Osteocyte (in vitro differentiated cells): ENCODE data around the gene SV2B. TPM values are rescaled to one million over a fixed set of nuclear protein-coding genes. Genes with fewer than 3 reads are reported as not detected.

ENCODE experiments used
- DNase-seq: peaks from one replicate; pipeline ENCODE4 v3.0.0; 2021; ENCODE audit warnings: mixed read lengths; ENCODE audit not compliant: unreplicated experiment; ENCODE audit errors: extremely low spot score
- H3K27ac Mint-ChIP-seq: one replicate; pipeline ENCODE4 v1.8.0; 2021; ENCODE audit warnings: mild to moderate bottlenecking, mixed read lengths; ENCODE audit not compliant: unreplicated experiment
- H3K27me3 Mint-ChIP-seq: one replicate; pipeline ENCODE4 v1.8.0; 2021; ENCODE audit warnings: mixed read lengths; ENCODE audit not compliant: unreplicated experiment
- H3K36me3 Mint-ChIP-seq: one replicate; pipeline ENCODE4 v1.8.0; 2021; ENCODE audit warnings: mixed read lengths; ENCODE audit not compliant: unreplicated experiment
- H3K4me1 Mint-ChIP-seq: one replicate; pipeline ENCODE4 v1.8.0; 2021; ENCODE audit warnings: mixed read lengths; ENCODE audit not compliant: unreplicated experiment
- H3K4me3 Mint-ChIP-seq: one replicate; pipeline ENCODE4 v1.8.0; 2021; ENCODE audit warnings: mild to moderate bottlenecking, moderate library complexity, mixed read lengths; ENCODE audit not compliant: unreplicated experiment
- H3K9me3 Mint-ChIP-seq: one replicate; pipeline ENCODE4 v1.8.0; 2021; ENCODE audit warnings: mixed read lengths; ENCODE audit not compliant: unreplicated experiment
- total RNA-seq: library from RNA; stranded (reverse); gene quantifications from 2 replicates; pipeline ENCODE4 v1.2.1, GENCODE V29; 2021
- TF ChIP-seq, protein P1 (sequence below): fragments of 200-600 bp; sonication (generic); IDR thresholded peaks from 2 replicates; pipeline ENCODE4 v1.5.0; 2021; ENCODE audit warnings: antibody characterized with exemption, mild to moderate bottlenecking, moderate library complexity

Gene SV2B
- total RNA-seq, 1 donor from 2014 or later = not detected

DNA sequence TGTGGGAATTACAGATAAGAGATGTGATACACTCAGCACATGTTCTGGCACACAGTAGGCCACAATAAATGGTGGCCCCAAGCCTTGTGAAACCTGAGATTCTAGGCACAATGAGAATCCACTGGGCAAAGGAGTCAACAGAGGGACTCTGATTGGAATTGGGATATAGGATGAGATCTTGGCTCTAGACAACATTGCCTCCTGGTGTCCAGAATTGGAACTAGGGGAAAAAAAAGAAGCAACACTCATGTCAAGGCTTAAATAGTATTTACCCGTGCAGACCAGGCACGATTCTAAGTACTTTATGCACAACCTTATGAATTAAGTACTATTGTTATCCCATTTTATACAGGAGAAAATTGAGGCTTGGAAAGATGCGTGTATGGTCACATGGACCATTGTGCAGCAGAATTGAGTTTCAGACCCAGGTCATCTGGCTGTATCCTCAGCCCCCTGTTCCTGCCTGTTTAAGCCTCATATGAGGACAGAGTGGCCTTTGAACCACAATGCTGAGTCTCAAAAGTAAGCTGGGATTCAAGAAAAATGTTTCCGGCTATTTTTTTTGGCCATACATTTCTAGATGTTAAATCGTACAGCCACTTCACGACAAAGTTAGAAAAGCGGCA is 124.8 kb downstream of the SV2B start:
- Mint-ChIP-seq H3K27me3 (no peaks in the 10 kb centered on the region), H3K4me3 (no peak overlapping the region), H3K27ac (no peak overlapping the region), H3K4me1 (no peaks in the 10 kb centered on the region), H3K36me3 (no peaks in the 10 kb centered on the region), H3K9me3 (no peaks in the 10 kb centered on the region)
- no peak for DNase-seq
- TF ChIP-seq, protein P1, sequence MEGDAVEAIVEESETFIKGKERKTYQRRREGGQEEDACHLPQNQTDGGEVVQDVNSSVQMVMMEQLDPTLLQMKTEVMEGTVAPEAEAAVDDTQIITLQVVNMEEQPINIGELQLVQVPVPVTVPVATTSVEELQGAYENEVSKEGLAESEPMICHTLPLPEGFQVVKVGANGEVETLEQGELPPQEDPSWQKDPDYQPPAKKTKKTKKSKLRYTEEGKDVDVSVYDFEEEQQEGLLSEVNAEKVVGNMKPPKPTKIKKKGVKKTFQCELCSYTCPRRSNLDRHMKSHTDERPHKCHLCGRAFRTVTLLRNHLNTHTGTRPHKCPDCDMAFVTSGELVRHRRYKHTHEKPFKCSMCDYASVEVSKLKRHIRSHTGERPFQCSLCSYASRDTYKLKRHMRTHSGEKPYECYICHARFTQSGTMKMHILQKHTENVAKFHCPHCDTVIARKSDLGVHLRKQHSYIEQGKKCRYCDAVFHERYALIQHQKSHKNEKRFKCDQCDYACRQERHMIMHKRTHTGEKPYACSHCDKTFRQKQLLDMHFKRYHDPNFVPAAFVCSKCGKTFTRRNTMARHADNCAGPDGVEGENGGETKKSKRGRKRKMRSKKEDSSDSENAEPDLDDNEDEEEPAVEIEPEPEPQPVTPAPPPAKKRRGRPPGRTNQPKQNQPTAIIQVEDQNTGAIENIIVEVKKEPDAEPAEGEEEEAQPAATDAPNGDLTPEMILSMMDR = peak; percentile 49

DNA sequence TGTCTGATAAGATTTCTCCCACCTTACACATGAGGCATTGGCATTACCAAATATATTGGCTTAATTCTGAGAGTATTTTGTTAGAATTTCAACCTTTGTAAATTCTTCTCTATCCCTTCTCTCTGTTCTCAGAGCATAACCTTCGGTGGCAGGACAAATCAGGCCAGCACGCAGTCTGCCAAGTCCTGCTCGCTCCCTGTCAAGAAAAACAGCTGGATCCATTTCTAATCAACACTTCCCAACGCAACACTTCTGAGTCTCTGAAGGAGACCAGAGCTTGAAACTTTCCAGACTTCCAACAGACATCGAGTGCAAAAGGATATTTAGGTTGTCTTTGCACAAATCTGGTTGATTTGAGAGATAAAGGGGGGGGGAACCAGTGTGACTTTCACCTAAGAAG is 125.7 kb downstream of the SV2B start:
- no peak for DNase-seq
- no peaks in the 10 kb centered on the region for H3K36me3 Mint-ChIP-seq
- H3K27ac Mint-ChIP-seq = no peak overlapping the region
- no peaks in the 10 kb centered on the region for H3K9me3 Mint-ChIP-seq
- H3K4me3 Mint-ChIP-seq = no peak overlapping the region
- TF ChIP-seq, protein P1 = no peak
- no peaks in the 10 kb centered on the region for H3K4me1 Mint-ChIP-seq
- H3K27me3 Mint-ChIP-seq = no peaks in the 10 kb centered on the region

DNA sequence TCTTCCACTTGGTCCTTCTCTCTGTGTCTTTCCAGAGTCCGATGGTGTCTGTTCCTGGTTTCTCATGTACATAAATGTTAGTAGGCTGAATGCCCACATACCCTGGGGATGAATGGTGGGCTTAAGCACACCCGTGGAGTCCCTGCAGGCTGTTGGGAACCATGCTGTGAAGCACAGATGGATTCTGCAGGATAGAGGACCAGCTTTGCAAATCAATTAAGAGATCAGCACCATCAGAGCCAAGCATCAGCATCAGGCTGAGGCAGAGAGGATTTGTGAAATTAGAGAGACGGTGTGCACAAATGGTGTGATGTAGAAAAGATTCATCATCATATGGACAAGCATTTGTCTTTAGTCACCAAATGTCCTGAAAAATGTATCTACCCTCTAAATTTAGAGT is 127.1 kb downstream of the SV2B start:
- Mint-ChIP-seq H3K36me3 (no peaks in the 10 kb centered on the region), H3K4me1 (no peaks in the 10 kb centered on the region), H3K27me3 (no peaks in the 10 kb centered on the region), H3K27ac (no peak overlapping the region), H3K4me3 (no peak overlapping the region), H3K9me3 (no peaks in the 10 kb centered on the region)
- TF ChIP-seq, protein P1 = no peak
- no peak for DNase-seq

DNA sequence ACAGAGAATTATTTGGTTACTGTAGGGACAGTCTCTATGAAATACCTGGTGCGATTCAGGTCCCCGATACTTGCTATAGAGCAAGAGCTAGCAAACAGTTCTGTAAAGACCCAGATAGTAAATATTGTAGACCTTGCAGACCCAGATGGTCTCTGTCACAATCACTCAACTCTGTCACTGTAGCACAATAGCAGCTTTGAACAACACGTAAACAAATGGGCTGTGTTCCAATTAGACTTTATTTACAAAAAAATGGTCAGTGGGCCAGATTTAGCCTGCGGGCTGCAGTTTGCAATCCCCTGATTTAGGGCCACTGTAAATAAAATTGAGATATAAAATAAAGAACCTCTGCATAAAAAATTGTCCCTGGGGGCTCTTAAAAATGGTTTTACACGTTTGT is 127.7 kb downstream of the SV2B start:
- TF ChIP-seq, protein P1 = no peak
- H3K27ac Mint-ChIP-seq = no peak overlapping the region
- no peak for DNase-seq
- no peaks in the 10 kb centered on the region for H3K36me3 Mint-ChIP-seq
- H3K9me3 Mint-ChIP-seq = no peaks in the 10 kb centered on the region
- no peaks in the 10 kb centered on the region for H3K27me3 Mint-ChIP-seq
- H3K4me1 Mint-ChIP-seq = no peaks in the 10 kb centered on the region
- no peak overlapping the region for H3K4me3 Mint-ChIP-seq

DNA sequence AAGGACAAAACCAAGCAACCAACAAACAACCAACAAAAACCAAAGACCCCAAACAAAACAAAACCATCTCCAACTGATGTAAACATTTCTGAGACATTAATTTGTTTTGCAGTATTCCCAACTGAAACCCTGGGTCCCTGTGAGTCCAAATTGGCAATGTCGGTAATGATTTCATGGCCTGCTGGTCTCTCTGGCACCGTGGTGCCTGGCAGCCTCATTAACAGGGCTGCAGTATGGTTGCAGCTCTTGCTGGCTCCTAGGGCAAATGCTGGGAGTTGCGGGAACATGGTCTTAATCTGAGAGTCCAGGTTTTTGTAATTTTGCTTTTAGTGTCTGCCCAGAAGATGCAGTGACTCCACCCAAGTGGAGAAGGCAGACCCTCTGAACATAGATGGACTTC is 128.3 kb downstream of the SV2B start:
- TF ChIP-seq, protein P1 = no peak
- Mint-ChIP-seq H3K9me3 (no peaks in the 10 kb centered on the region), H3K4me3 (no peak overlapping the region), H3K4me1 (no peaks in the 10 kb centered on the region), H3K27me3 (no peaks in the 10 kb centered on the region), H3K27ac (no peak overlapping the region), H3K36me3 (no peaks in the 10 kb centered on the region)
- no peak for DNase-seq
